B cell (primary cell): ENCODE measurements around the gene CYP27A1. TPM values are rescaled to one million over a fixed set of nuclear protein-coding genes. Genes with fewer than 3 reads are reported as not detected.

Experiments
- ATAC-seq: fragments of 200-7000 bp; cut with Tn5 transposase; one replicate; pipeline ENCODE4 v1.10.0; 2021; ENCODE audit warnings: low read depth, mild to moderate bottlenecking, moderate number of reproducible peaks, moderate library complexity
- CTCF ChIA-PET: fragments of 350-600 bp; sonication (Branson Sonifier 250); formaldehyde crosslinking; loops from one replicate; lab custom pipeline; 2021; ENCODE audit warnings: antibody characterized with exemption, inconsistent platforms; lab: Charles Lee
- POLR2A ChIA-PET: fragments of 350-600 bp; sonication (Branson Sonifier 250); formaldehyde crosslinking; loops from one replicate; lab custom pipeline; 2021; ENCODE audit warnings: antibody characterized with exemption; lab: Charles Lee
- DNase-seq: peaks from one replicate; pipeline ENCODE4 v3.0.0; 2013
- H2AFZ ChIP-seq: 2 replicates; pipeline ENCODE4 v1.6.1; 2012; ENCODE audit warnings: mild to moderate bottlenecking, low read depth, low read length; ENCODE audit not compliant: insufficient read depth, poor library complexity, severe bottlenecking
- H3K27ac ChIP-seq, 2 donors: 1 replicate in 1 of 2; 2 replicates in 1 of 2; pipeline ENCODE4 v1.5.1; 2012 to 2013; ENCODE audit warnings: low read length in 2 of 2, mild to moderate bottlenecking in 2 of 2, moderate library complexity in 1 of 2
- H3K27me3 ChIP-seq, 4 experiments: fragments of 200-600 bp in 1 of 4; sonication (generic) in 1 of 4; replicated peaks in 1 of 4; 1 replicate in 2 of 4; 2 replicates in 2 of 4; pipeline versions ENCODE4 v1.6.1 to v1.7.0; 2013 to 2016; ENCODE audit warnings: low read length in 3 of 4, mild to moderate bottlenecking in 2 of 4, mixed read lengths in 1 of 4, moderate library complexity in 1 of 4; ENCODE audit not compliant: insufficient read depth in 4 of 4, control insufficient read depth in 3 of 4; ENCODE audit errors: control extremely low read depth in 1 of 4
- H3K36me3 ChIP-seq, 2 experiments: replicated peaks in 1 of 2; 1 replicate in 1 of 2; 2 replicates in 1 of 2; pipeline versions ENCODE4 v1.6.1 to v1.7.1; 2013; ENCODE audit warnings: low read length in 1 of 2; ENCODE audit not compliant: insufficient read depth in 2 of 2, control insufficient read depth in 1 of 2; ENCODE audit errors: control extremely low read depth in 1 of 2, extremely low read depth in 1 of 2
- H3K4me1 ChIP-seq, 2 donors: fragments of 200-600 bp in 1 of 2; sonication (generic) in 1 of 2; 1 replicate in 1 of 2; 2 replicates in 1 of 2; pipeline versions ENCODE4 v1.5.1 to v1.6.1; 2013 to 2017; ENCODE audit warnings: low read length in 2 of 2; ENCODE audit not compliant: control insufficient read depth in 2 of 2, insufficient read depth in 2 of 2
- H3K4me2 ChIP-seq: replicated peaks from 2 replicates; pipeline ENCODE3; 2012; ENCODE audit warnings: mild to moderate bottlenecking, low read depth, low read length; ENCODE audit not compliant: poor library complexity, severe bottlenecking
- H3K4me3 ChIP-seq, 5 experiments: fragments of 200-600 bp in 1 of 5; sonication (generic) in 1 of 5; 1 replicate in 3 of 5; 2 replicates in 2 of 5; pipeline versions ENCODE4 v1.5.1 to v1.7.0; 2011 to 2016; ENCODE audit warnings: low read length in 4 of 5, mild to moderate bottlenecking in 4 of 5, low read depth in 2 of 5, control low read depth in 1 of 5, moderate library complexity in 1 of 5; ENCODE audit not compliant: insufficient read depth in 1 of 5; ENCODE audit errors: control extremely low read depth in 1 of 5, extremely low read depth in 1 of 5
- H3K79me2 ChIP-seq: fragments of 200-600 bp; sonication (generic); one replicate; pipeline ENCODE4 v1.6.0; 2016; ENCODE audit warnings: low read length; ENCODE audit not compliant: control insufficient read depth, insufficient read depth
- H3K9ac ChIP-seq: fragments of 200-600 bp; sonication (generic); 2 replicates; pipeline ENCODE4 v1.6.1; 2017; ENCODE audit warnings: mild to moderate bottlenecking, low read length, moderate library complexity
- H3K9me3 ChIP-seq, 3 donors: one replicate each; pipeline versions ENCODE4 v1.6.1 to v1.7.1; 2013; ENCODE audit warnings: low read length in 2 of 3; ENCODE audit not compliant: control insufficient read depth in 2 of 3, insufficient read depth in 1 of 3; ENCODE audit errors: control extremely low read depth in 1 of 3
- H4K20me1 ChIP-seq: 2 replicates; pipeline ENCODE4 v1.6.0; 2012; ENCODE audit warnings: mild to moderate bottlenecking, low read length; ENCODE audit not compliant: insufficient read depth, control insufficient read depth, poor library complexity, severe bottlenecking
- H3K27ac Mint-ChIP-seq: one replicate; pipeline ENCODE4 v1.8.0; 2021; ENCODE audit warnings: mixed read lengths
- H3K27me3 Mint-ChIP-seq: one replicate; pipeline ENCODE4 v1.8.0; 2021; ENCODE audit warnings: mixed read lengths
- H3K4me1 Mint-ChIP-seq: one replicate; pipeline ENCODE4 v1.8.0; 2021; ENCODE audit warnings: mixed read lengths
- H3K4me3 Mint-ChIP-seq: one replicate; pipeline ENCODE4 v1.8.0; 2021; ENCODE audit warnings: mixed read lengths
- H3K9me3 Mint-ChIP-seq: one replicate; pipeline ENCODE4 v1.8.0; 2022; ENCODE audit warnings: mixed read lengths; ENCODE audit not compliant: insufficient read depth
- CTCF ChIP-seq: fragments of 200-600 bp; IDR thresholded peaks from one replicate; pipeline ENCODE4 v1.8.0; 2022; ENCODE audit warnings: antibody characterized with exemption, mild to moderate bottlenecking
- EZH2 ChIP-seq: IDR thresholded peaks from 2 replicates; pipeline ENCODE4 v1.6.1; 2012; ENCODE audit warnings: borderline replicate concordance, low read depth, mild to moderate bottlenecking, moderate library complexity, low read length; ENCODE audit not compliant: insufficient read depth, poor library complexity, severe bottlenecking
- WGBS: methylation state at CpG from one replicate; pipeline ENCODE4 v1.1.5; 2013; ENCODE audit warnings: missing lambda C conversion rate; ENCODE audit not compliant: insufficient coverage; 5-methylcytosine and 5-hydroxymethylcytosine counted together
- intact Hi-C: fragments of 100-400 bp; cut with micrococcal nuclease; formaldehyde crosslinking; loops from one replicate; pipeline ENCODE4 v1.10.0; 2022
- polyA plus RNA-seq: library from polyadenylated mRNA; depleted of rRNA; stranded (reverse); fragments of >200 nt; gene quantifications from 2 replicates; pipeline ENCODE4 v1.2.3, GENCODE V29; 2012
- total RNA-seq, 2 donors: library from RNA; stranded (reverse); fragments of 120-200 nt in 1 of 2; gene quantifications; 1 replicate in 1 of 2; 2 replicates in 1 of 2; pipeline versions ENCODE4 v1.2.3 to v1.2.4, GENCODE V29; 2013 to 2022

CYP27A1 gene
- total and polyA plus RNA-seq, 2 donors (not counting 1 experiment from before 2014, with no cell fraction given) = 0.39 to 1.1 TPM

GRCh38 chr2:218856167-218856895, 74.4 kb downstream of the CYP27A1 start:
- peaks cover 74% of the 10 kb centered on the region for H3K27me3 Mint-ChIP-seq
- intact Hi-C loops = no loop called here
- no peaks in the 10 kb centered on the region for H3K9me3 Mint-ChIP-seq
- Histone ChIP-seq H3K27ac (no peak overlapping the region), H3K4me1 (peaks cover 27 to 32% of the 10 kb centered on the region in 2 donors), H2AFZ (no peak overlapping the region), H3K9ac (no peak overlapping the region), H3K4me2 (no peak overlapping the region), H3K27me3 (peaks cover 0 to 80% (median 45%) of the 10 kb centered on the region in 4 experiments), H3K9me3 (peaks cover 0 to 17% (median 0%) of the 10 kb centered on the region in 3 donors), H3K4me3 (no peak overlapping the region), H3K36me3 (no peaks in the 10 kb centered on the region), H3K79me2 (no peaks in the 10 kb centered on the region), H4K20me1 (no peaks in the 10 kb centered on the region)
- H3K4me1 Mint-ChIP-seq = peaks cover 20% of the 10 kb centered on the region
- ChIA-PET POLR2A (interaction anchor here (0.7 kb wide), 1 partner anchor 36 kb away, joined by 3 read pairs; no protein-coding TSS in a partner anchor), CTCF (interaction anchor here (0.9 to 10.3 kb wide), 4 partner anchors 14 to 42 kb away, joined by 3 to 129 read pairs (median 68); partner anchors contain the start of gene WNT10A)
- ATAC-seq = no peak
- no peak for DNase-seq
- no peak overlapping the region for H3K27ac Mint-ChIP-seq
- 31% methylated on average over 9 of the region's 12 CpGs for WGBS
- no peak overlapping the region for H3K4me3 Mint-ChIP-seq
- TF ChIP-seq CTCF (no peak), EZH2 (no peak)

- H3K4me1 Mint-ChIP-seq = peaks cover 21% of the 10 kb centered on the region
- Histone ChIP-seq H3K4me3 (no peak overlapping the region), H4K20me1 (no peaks in the 10 kb centered on the region), H3K27ac (no peak overlapping the region), H3K4me1 (peaks cover 27 to 36% of the 10 kb centered on the region in 2 donors), H3K9ac (no peak overlapping the region), H3K9me3 (peaks cover 0 to 17% (median 0%) of the 10 kb centered on the region in 3 donors), H3K36me3 (no peaks in the 10 kb centered on the region), H2AFZ (no peak overlapping the region), H3K79me2 (no peaks in the 10 kb centered on the region), H3K4me2 (no peak overlapping the region), H3K27me3 (peaks cover 0 to 83% (median 50%) of the 10 kb centered on the region in 4 experiments)
- no peak for ATAC-seq
- 43% methylated on average over 1 of the region's 1 CpG for WGBS
- intact Hi-C loops = no loop called here
- CTCF ChIA-PET = interaction anchor here (5.6 to 10.3 kb wide), 2 partner anchors 20 to 42 kb away, joined by 26 to 129 read pairs; partner anchors contain the start of gene WNT10A
- no peak overlapping the region for H3K4me3 Mint-ChIP-seq
- no peak for DNase-seq
- H3K9me3 Mint-ChIP-seq = no peaks in the 10 kb centered on the region
- peaks cover 79% of the 10 kb centered on the region for H3K27me3 Mint-ChIP-seq
- TF ChIP-seq CTCF (no peak), EZH2 (no peak)
- POLR2A ChIA-PET = no interaction called here
- H3K27ac Mint-ChIP-seq = no peak overlapping the region
These were observed 74.9 kb downstream of the CYP27A1 start for GRCh38 chr2:218856896-218857243.
